Dermis blood vessel endothelial cell (primary cell): Measurements from ENCODE around the gene NXPH4. TPM values are rescaled to one million over a fixed set of nuclear protein-coding genes. Genes with fewer than 3 reads are reported as not detected.

ENCODE experiments used
- DNase-seq: peaks from one replicate; pipeline ENCODE4 v3.0.0; 2010
- total RNA-seq: library from RNA; depleted of rRNA; stranded (reverse); fragments of >200 nt; gene quantifications from 2 replicates; pipeline ENCODE4 v1.2.3, GENCODE V29; 2014

Gene NXPH4
- total RNA-seq, 1 donor from 2014 or later = 0.51 TPM

DNA sequence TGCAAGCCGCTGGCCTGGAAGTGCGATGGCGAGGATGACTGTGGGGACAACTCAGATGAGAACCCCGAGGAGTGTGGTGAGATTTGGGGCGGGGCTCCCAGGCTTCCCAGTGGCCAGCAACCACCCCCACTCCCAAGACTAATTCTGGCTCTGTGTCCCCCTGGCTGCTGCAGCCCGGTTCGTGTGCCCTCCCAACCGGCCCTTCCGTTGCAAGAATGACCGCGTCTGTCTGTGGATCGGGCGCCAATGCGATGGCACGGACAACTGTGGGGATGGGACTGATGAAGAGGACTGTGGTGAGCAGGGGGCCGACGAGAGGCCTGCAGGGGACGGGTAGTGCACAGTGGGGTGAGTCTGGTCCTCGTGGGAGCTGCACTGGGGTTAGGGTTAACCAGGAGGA, 12.1 kb upstream of the NXPH4 start:
- no peak for DNase-seq

DNA sequence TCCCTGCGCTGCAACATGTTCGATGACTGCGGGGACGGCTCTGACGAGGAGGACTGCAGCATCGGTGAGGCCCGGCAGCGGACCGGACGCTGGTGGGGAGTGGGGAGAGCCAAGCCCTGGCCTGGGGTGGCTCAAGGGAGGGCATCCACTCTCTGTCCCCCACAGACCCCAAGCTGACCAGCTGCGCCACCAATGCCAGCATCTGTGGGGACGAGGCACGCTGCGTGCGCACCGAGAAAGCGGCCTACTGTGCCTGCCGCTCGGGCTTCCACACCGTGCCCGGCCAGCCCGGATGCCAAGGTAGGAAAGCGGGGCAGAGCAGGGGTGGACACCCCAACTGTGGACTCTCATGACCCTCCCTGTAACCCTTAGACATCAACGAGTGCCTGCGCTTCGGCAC, 11.4 kb upstream of the NXPH4 start:
- DNase-seq = no peak

DNA sequence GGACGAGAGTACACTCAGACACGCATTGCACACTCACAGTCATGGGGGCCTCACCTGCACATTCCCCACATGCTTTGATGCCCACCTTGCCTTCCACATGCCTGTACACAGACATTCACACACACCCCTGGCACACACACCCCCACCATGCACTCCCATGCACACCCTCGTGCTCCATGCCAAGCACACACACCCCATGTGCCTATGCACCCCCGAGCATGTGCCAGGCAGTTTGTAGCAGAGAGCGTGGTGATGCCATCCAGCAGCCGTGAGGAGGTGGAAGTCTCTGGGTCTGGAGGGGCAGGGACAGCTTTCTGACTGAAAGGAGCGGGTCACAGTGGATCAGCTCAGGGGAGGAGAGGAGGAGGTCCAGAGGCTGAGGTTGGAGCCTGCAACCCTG, 10.7 kb upstream of the NXPH4 start:
- DNase-seq = no peak

DNA sequence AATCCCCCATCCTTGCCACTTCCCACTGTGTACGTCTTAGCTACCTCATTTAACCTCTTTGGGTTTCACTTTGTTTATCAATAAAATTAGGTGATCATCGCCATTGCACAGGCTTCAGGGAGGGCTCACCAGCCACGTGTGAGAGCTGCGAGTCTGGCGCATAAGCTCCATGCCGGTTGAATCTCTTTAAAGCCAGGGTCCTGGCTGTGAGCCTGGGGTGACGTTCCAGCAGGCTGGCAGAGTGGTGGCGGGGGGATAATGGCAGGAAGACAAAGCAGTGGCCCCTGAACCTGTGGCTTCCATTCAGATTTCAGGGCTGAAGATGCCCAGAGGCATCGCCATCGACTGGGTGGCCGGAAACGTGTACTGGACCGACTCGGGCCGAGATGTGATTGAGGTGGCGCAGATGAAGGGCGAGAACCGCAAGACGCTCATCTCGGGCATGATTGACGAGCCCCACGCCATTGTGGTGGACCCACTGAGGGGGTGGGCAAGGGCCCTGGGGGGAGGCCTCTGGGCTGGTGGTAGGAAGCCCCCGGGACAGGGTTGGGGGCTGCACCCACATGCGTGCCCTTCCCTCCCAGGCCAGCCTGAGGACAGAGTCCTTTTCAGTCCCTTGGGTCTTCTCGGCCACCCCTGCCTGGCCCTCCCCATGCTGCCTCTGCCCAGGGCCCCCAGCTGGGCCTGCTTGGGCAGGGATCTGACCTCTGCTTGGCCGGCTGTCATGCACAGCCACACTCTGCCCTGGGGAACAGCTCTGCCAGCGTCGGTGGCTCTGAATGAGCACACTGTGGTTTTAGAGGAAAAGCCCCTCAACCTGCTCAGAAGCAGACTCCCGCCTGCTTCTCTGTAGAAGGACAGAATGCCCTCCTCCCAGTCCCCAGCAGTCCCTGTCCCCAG, 8.6 kb upstream of the NXPH4 start:
- DNase-seq = no peak

DNA sequence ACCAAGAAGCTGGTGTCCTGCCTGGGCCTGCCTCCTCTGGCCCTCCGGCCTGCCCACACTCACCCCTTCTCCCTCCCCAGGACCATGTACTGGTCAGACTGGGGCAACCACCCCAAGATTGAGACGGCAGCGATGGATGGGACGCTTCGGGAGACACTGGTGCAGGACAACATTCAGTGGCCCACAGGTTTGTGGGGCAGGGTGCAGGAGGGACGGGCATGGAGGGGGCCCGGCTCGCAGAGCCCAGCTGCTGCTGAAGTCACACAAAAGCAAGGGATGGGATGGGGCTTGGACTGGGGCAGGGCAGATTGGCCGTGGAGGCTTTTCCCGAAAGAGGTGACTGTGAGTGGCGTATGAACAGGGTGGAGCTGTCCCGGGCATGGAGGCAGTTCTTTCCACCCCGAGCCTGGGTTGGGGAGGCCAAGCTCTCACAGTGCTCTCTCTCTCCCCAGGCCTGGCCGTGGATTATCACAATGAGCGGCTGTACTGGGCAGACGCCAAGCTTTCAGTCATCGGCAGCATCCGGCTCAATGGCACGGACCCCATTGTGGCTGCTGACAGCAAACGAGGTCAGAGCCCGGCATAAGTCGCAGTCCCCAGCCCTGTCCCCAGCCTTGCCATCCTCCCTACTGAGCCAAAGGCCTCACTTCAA, 7.8 kb upstream of the NXPH4 start:
- DNase-seq = peak; percentile 56

DNA sequence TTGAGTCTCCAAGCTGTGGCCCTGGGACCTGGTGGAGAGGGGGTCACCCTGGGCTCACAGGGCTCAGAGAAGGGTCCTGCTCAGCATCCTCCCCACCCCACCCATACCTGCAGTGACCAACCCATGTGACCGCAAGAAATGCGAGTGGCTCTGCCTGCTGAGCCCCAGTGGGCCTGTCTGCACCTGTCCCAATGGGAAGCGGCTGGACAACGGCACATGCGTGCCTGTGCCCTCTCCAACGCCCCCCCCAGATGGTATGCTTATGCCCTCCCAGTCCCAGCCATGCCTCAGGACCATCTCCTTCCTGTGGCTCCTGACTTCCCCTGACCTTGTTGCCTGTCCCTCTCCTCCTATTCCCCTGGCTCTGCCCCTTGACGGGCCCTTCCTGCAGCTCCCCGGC, 6.7 kb upstream of the NXPH4 start:
- DNase-seq = no peak

DNA sequence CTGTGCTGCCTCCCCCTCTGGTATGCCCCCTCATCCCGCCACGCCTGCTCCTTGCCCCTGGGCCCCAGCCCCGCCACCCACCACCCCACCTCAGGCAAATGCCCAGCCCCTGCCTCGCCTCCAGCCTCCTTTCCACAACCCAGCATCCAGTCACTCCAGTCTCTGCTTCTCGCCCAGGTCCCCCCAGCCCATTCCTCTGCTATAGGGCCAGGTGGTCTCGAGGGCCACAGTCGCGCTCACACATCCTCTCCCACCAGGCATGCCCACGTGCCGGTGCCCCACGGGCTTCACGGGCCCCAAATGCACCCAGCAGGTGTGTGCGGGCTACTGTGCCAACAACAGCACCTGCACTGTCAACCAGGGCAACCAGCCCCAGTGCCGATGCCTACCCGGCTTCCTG, 6.1 kb upstream of the NXPH4 start:
- no peak for DNase-seq

DNA sequence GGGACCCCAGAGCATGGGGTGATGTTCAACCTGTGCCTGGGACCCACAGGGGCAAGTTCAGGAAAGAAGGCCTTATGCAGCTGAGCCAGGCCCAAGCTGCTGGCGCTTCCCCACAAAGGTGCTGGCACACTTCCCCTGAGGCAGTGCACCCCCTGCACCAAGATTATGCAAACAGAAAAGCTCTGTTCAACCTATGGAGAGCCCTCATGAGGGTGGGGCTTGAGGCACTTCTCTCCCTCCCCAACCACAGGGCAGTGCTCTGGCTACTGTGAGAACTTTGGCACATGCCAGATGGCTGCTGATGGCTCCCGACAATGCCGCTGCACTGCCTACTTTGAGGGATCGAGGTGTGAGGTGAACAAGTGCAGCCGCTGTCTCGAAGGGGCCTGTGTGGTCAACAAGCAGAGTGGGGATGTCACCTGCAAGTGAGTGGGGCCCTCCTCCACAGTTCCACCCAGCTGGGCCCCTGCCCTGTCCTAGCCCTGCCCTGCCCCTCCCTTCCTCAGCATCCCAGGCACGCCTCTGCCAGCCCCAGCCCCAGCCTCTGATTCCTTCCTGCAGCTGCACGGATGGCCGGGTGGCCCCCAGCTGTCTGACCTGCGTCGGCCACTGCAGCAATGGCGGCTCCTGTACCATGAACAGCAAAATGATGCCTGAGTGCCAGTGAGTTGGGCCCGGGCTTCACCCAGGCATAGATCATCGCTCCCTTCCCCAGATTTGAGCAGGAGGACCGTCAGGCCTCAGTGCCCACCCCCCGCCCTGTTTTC, 5.5 kb upstream of the NXPH4 start:
- DNase-seq = no peak

DNA sequence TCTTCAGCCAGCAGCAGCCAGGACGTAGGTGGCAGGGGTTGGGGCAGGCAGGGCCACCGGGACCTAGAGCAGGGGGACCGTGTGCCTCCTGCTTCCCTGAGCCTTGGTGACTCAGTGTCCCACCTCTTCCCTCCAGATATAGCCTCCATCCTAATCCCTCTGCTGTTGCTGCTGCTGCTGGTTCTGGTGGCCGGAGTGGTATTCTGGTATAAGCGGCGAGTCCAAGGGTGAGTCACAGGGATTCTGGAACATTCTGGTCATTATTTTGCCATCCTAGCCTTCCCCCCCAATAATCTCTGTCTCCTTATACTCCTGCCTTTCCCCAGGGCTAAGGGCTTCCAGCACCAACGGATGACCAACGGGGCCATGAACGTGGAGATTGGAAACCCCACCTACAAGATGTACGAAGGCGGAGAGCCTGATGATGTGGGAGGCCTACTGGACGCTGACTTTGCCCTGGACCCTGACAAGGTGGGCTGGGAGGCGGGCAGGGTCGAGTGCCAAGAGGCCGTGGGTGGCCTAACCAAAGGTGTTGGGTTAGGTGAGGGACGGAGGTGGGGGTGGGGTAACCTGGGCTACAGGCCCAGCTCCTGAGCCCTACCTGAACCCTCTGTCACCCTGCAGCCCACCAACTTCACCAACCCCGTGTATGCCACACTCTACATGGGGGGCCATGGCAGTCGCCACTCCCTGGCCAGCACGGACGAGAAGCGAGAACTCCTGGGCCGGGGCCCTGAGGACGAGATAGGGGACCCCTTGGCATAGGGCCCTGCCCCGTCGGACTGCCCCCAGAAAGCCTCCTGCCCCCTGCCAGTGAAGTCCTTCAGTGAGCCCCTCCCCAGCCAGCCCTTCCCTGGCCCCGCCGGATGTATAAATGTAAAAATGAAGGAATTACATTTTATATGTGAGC, 4.5 kb upstream of the NXPH4 start:
- no peak for DNase-seq

DNA sequence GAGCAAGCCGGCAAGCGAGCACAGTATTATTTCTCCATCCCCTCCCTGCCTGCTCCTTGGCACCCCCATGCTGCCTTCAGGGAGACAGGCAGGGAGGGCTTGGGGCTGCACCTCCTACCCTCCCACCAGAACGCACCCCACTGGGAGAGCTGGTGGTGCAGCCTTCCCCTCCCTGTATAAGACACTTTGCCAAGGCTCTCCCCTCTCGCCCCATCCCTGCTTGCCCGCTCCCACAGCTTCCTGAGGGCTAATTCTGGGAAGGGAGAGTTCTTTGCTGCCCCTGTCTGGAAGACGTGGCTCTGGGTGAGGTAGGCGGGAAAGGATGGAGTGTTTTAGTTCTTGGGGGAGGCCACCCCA, 3.9 kb upstream of the NXPH4 start:
- DNase-seq = no peak

DNA sequence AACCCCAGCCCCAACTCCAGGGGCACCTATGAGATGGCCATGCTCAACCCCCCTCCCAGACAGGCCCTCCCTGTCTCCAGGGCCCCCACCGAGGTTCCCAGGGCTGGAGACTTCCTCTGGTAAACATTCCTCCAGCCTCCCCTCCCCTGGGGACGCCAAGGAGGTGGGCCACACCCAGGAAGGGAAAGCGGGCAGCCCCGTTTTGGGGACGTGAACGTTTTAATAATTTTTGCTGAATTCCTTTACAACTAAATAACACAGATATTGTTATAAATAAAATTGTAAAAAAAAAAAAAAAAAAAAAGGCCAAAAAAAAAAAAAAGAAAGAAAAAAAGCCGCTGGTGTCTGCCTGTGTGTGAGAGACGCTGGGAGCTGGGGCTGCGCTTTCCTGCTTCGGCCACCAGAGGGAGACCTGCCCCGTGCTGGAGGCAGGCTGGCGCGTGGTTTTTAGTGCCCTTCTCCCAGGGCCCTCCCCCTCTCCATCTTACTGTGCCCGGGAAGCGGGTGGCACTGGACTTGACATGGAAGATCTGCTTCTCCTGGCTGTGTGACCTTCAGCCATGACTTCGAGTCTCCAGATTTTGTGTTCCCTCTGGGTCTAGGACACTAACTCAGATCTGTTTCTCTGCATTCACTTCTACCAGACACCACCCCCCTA, 3.4 kb upstream of the NXPH4 start:
- DNase-seq = peak; percentile 89

DNA sequence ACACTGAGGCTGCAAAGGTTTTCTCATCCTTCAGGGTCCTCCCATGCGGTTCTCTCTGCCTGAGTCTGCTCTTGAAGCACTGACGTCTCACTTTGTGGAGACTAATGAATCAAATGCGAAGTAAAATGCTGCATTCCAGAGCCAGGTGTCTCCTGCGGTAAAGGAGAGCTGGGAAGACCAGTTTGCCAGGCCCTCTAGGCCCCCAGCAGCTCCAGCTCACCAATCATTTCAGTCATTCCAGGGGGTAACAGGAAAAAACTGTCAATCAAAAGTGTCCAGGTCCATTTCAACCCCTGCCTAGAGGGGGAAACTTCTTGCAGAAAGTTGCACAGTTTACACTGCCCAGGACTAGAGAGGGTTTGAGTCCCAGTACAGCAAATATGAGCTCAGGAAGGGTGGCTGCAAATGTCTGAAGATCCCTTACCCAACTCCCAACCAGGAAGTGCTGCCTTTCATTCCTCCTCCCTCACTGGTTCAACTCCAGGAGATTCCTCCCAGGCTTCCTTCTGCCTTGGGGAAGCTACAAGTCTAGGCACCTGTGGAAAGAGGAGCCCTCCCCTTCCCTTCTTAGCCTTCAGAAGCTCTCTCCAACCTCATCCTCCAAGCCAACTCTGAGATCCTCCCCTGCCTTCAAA, 2.7 kb upstream of the NXPH4 start:
- DNase-seq = no peak

DNA sequence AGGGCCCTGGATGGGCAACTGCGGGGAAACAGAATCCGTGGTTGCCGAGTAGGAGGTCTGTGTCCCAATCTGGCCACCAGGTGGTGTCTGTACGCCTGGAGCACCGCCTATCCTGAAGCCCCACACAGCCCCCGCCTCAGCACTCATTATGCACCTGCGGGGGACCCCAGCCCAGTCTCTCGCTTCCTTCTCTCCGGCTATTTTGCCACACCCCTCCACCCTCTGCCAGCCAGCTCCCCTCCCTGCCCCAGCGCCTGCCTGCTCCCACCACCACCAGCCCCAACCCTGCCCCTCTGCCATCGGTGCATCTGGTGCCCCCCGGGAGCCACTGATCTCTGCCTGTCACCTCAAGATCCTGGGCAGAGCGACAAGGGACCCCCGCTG, 2.2 kb upstream of the NXPH4 start:
- DNase-seq = peak; percentile 75

DNA sequence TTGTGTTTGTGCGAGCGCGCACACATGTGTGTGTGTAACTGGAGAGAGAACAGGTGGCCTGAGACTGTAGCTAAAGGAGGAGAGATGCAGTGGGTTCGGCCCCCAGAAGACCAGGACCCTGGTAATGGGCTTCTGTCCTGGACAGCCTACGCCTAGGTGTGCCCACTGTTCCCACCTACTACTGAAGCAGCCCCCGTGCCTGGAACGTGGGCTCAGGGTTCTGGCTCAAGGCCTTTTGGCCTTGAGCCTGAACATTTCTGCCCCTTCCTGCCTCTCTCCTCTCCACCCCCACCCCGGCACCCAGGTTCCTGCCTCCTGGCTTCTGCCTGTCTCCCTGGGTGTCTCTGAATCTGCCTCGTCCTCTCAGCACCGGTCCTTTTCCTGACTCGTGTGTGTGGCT, 1.5 kb upstream of the NXPH4 start:
- DNase-seq = no peak

DNA sequence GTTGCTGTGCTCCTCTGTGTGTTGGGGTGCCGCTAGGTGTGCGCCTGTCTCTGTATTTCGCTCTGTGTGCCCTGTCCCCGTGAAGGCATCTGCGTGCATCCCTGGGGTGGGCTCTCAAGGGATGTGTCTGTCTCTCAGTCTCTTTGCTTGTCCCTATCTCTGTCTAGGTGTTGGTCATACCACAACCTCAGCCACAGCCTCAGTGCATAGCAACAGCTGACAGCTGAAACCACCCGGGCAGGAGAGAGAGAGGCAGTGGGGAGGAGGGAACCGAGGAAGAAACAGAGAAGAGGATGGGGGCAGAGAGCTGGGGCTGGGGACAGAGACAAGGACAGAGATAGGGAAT, 953 bp upstream of the NXPH4 start:
- no peak for DNase-seq

DNA sequence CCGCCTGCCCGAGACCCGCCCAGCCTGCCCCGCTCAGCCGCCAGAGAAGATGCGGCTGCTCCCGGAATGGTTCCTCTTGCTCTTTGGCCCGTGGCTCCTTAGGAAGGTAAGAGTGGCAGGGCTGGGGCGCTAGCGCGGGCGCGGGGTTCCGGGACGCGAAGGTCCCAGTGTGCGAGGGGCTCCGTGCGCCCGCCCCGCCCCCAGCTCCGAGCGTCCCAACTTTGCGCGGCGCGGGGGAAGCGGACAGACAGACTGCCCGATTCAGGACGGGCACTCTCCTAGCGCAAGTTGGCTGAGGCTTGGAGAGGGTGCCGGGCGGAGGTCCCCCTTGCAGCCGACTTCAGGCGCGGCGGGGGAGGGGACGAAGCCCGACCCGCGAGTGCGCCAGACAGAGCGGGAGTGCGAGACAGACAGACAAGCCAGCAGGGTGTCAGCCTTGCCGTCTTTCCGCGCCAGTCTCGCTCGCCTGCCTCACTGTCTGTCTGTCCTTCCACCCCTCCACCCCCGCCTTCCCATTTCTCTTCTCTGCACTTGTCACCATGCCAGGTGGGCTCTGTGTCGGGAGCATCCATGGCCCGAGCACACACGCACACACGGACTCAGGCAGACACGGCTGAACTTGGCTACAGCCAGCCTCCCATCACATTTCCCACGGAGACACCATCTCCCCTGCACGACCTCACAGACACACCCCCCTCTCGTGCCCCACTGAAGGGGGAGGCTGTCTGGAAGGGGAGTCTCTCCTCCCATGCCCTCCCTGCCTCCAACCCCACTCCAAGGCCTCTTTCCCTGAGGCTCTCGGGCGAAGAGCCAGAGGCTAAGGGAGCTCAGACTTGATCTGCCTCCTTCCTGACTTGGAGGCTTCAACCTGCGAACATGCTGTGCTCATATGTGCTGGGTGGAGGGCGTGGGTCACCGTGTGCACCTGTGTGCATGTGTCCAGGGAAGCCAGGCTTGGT, 606 bp downstream of the NXPH4 start:
- no peak for DNase-seq

DNA sequence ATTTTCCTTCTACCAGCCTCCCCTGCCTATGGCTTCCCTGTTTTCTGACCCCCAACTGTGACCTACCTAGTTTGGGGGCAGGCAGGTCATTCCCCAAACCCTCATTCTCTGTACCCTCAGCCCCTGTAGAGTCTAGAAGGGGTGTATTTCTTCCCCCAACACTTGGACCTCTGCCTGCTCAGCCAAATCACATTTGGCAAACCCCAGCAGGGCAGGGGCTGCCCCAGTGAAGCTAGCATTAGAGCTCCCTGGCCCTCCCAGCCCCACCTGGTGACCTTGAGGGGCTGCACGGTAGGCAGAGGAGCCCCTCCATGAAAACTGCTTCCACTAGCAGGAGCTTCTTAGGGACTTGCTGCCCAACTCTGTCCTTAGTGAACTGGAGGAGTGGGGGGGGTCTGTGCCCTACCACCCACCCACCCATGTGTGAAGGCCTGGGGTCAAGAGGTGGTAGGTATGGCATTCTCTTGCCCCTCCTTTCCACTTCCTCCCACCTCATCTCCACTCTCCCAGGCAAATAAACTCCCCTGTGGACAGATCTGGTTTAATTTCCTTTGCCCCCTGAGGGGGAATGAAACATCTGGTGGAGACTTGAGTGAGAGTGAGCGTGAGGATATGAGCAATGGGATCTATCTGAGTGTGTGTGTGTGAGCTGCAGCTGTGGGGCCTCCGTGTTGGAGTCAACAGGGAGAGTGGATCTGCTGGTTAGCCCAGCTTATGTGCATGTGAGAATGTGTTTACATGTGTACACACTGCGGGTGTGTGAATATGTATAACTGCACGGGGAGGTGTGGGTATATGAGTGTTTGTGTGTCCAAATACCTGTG, 1.6 kb downstream of the NXPH4 start:
- no peak for DNase-seq

DNA sequence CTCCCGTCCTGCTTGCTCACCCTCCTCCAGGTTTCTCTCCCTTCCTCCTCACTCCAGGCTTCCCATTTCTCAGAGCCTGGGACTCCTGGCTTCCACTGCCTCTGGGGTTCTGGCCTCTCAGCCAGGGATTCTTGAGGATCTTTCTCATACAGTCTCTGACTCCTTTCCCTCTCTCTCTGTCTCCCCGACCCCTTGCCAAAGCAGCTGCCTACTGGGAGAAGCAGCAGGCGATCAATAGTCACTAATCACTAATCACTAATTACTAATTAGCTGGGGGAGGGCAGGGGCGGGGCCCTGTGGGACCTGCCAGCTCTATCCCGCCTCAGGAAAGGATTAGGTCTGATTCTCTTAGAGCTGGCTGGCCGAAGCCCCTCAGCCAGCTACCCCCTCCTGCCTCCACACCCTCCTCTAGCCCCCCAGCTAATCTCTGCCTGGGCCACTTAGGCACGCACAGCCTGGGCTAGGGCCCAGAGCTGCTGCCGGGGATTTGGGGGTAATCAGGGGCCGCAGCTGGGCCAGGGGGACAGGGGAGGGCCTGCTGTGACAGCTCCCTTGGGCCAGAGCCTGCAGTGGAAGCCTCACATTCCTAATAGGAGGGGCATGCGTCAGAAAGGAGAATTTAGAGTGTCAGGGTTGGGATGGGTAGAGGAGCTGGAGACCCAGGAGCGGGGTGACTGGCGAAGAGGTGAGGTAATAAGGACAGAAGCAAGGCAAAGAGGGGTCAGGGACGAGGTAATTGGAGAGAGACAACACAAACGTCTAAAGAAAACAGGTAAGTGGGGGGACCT, 2.8 kb downstream of the NXPH4 start:
- no peak for DNase-seq
